Measurements from ENCODE around the gene CRYBB2.

- TF ChIP-seq EGR1 (IDR thresholded peaks at IDR 0.05; ENCODE audit: low read depth in 2 of 2) (no peak), CTCF (IDR thresholded peaks at IDR 0.05; ENCODE audit: low read depth, low read length, missing input control) (peak; percentile 69), HNF4A (conservative IDR thresholded peaks at IDR 0.05) (no peak), YY1 (IDR thresholded peaks at IDR 0.05) (no peak), TAF1 (conservative IDR thresholded peaks at IDR 0.05) (no peak), RXRA (IDR thresholded peaks at IDR 0.05) (no peak), FOXA1 (IDR thresholded peaks at IDR 0.05) (no peak), JUND (IDR thresholded peaks at IDR 0.05) (no peak), MAX (IDR thresholded peaks at IDR 0.05) (no peak), SP1 (IDR thresholded peaks at IDR 0.05) (peak; percentile 20), REST (IDR thresholded peaks at IDR 0.05) (no peak), GABPA (IDR thresholded peaks at IDR 0.05 in 1 of 2, conservative IDR thresholded peaks at IDR 0.05 in 1 of 2) (no peak)
Observed at GRCh38 chr22:25235547-25236290, 16.3 kb downstream of the CRYBB2 start.

Measured in liver (tissue), 3 donors.